GM21381 (cell line): Measurements from ENCODE around the gene PDLIM7.

Experiments used
- ATAC-seq: cut with Tn5 transposase; IDR thresholded peaks from one replicate; pipeline ENCODE4 v1.9.1; 2021; ENCODE audit warnings: mild to moderate bottlenecking, moderate library complexity; ENCODE audit not compliant: unreplicated experiment

PDLIM7 gene

GRCh38 chr5:177524941-177525655 is 27.7 kb upstream of the PDLIM7 start:
- no peak for ATAC-seq

GRCh38 chr5:177524539-177524900 is 27.1 kb upstream of the PDLIM7 start:
- no peak for ATAC-seq

GRCh38 chr5:177523711-177524538 is 26.5 kb upstream of the PDLIM7 start:
- ATAC-seq: no peak

GRCh38 chr5:177520916-177521513 is 23.6 kb upstream of the PDLIM7 start:
- no peak for ATAC-seq

- no peak for ATAC-seq
Observed at GRCh38 chr5:177520271-177520670, 22.9 kb upstream of the PDLIM7 start.

GRCh38 chr5:177519463-177520235 is 22.2 kb upstream of the PDLIM7 start:
- no peak for ATAC-seq

- peak; percentile 78 for ATAC-seq
Observed at GRCh38 chr5:177516601-177517568, 19.5 kb upstream of the PDLIM7 start, which contains the start of gene DDX41. Gene DDX41, minus strand, starts transcription at chr5:177516961. Its CDS starts 16 bp downstream, at chr5:177516945.

- no peak for ATAC-seq
Observed at GRCh38 chr5:177515580-177515979, 18.2 kb upstream of the PDLIM7 start.

- no peak for ATAC-seq
Observed at GRCh38 chr5:177514541-177514940, 17.1 kb upstream of the PDLIM7 start.

GRCh38 chr5:177513500-177513899 is 16.1 kb upstream of the PDLIM7 start:
- no peak for ATAC-seq

GRCh38 chr5:177512736-177513380 is 15.5 kb upstream of the PDLIM7 start:
- no peak for ATAC-seq

GRCh38 chr5:177511796-177512675 is 14.6 kb upstream of the PDLIM7 start:
- no peak for ATAC-seq

- no peak for ATAC-seq
Observed at GRCh38 chr5:177511181-177511580, 13.8 kb upstream of the PDLIM7 start.

- ATAC-seq: peak; percentile 29
Observed at GRCh38 chr5:177510567-177511053, 13.2 kb upstream of the PDLIM7 start.

GRCh38 chr5:177509991-177510566 is 12.7 kb upstream of the PDLIM7 start:
- peak; percentile 38 for ATAC-seq

- ATAC-seq: no peak
Observed at GRCh38 chr5:177509381-177509951, 12.1 kb upstream of the PDLIM7 start, which contains the start of gene DOK3. Gene DOK3, minus strand, starts transcription at chr5:177509826. Its CDS starts 286 bp downstream, at chr5:177509540.

- ATAC-seq: no peak
Observed at GRCh38 chr5:177508837-177509236, 11.4 kb upstream of the PDLIM7 start.
